Activated naive CD4-positive, alpha-beta T cell treated with anti-CD3 and anti-CD28 coated beads for 36 hours (primary cell): ENCODE measurements around the gene ZFAND6. TPM values are rescaled to one million over a fixed set of nuclear protein-coding genes. Genes with fewer than 3 reads are reported as not detected.

Experiments used
- CTCF ChIA-PET: fragments of 350-600 bp; sonication (Branson Sonifier 250); formaldehyde crosslinking; loops from one replicate; lab custom pipeline; 2021; ENCODE audit warnings: antibody characterized with exemption; lab: Charles Lee
- DNase-seq: peaks from one replicate; pipeline ENCODE4 v3.0.0-alpha.2; 2020
- H3K27ac Mint-ChIP-seq: one replicate; pipeline ENCODE4 v1.8.0; 2021; ENCODE audit warnings: mild to moderate bottlenecking, mixed read lengths
- H3K27me3 Mint-ChIP-seq: one replicate; pipeline ENCODE4 v1.8.0; 2021; ENCODE audit warnings: low read depth, mixed read lengths
- H3K36me3 Mint-ChIP-seq: one replicate; pipeline ENCODE4 v1.8.0; 2021; ENCODE audit warnings: low read depth, mixed read lengths
- H3K4me1 Mint-ChIP-seq: one replicate; pipeline ENCODE4 v1.8.0; 2021; ENCODE audit warnings: low read depth, mixed read lengths
- H3K4me3 Mint-ChIP-seq: one replicate; pipeline ENCODE4 v1.8.0; 2021; ENCODE audit warnings: mild to moderate bottlenecking, moderate library complexity, mixed read lengths
- H3K9me3 Mint-ChIP-seq: one replicate; pipeline ENCODE4 v1.8.0; 2021; ENCODE audit warnings: mixed read lengths
- intact Hi-C: fragments of 100-400 bp; cut with micrococcal nuclease; formaldehyde crosslinking; loops from one replicate; pipeline ENCODE4 v1.15.1; 2023
- total RNA-seq, 2 experiments: library from RNA; stranded (reverse); gene quantifications; one replicate each; pipeline ENCODE4 v1.2.3, GENCODE V29; 2021

Gene ZFAND6
- total RNA-seq, 2 experiments from 2014 or later = 28.9 to 29.6 TPM

GRCh38 chr15:80132382-80132781, 72.9 kb downstream of the ZFAND6 start:
- Mint-ChIP-seq H3K9me3 (no peaks in the 10 kb centered on the region), H3K4me1 (peaks cover 3% of the 10 kb centered on the region), H3K27me3 (no peaks in the 10 kb centered on the region), H3K27ac (no peak overlapping the region), H3K36me3 (peaks cover 9% of the 10 kb centered on the region), H3K4me3 (no peak overlapping the region)
- intact Hi-C loops = no loop called here
- CTCF ChIA-PET = no interaction called here
- DNase-seq = no peak

- Mint-ChIP-seq H3K27ac (no peak overlapping the region), H3K27me3 (no peaks in the 10 kb centered on the region), H3K9me3 (no peaks in the 10 kb centered on the region), H3K36me3 (peaks cover 9% of the 10 kb centered on the region), H3K4me1 (no peaks in the 10 kb centered on the region), H3K4me3 (no peak overlapping the region)
- intact Hi-C loops = no loop called here
- CTCF ChIA-PET = no interaction called here
- no peak for DNase-seq
These were observed 77.4 kb downstream of the ZFAND6 start for GRCh38 chr15:80136854-80137253.

- CTCF ChIA-PET = interaction anchor here (0.6 kb wide), 1 partner anchor 104 kb away, joined by 3 read pairs; no protein-coding TSS in a partner anchor
- Mint-ChIP-seq H3K4me1 (no peaks in the 10 kb centered on the region), H3K27ac (no peak overlapping the region), H3K36me3 (peaks cover 9% of the 10 kb centered on the region), H3K4me3 (no peak overlapping the region), H3K27me3 (no peaks in the 10 kb centered on the region), H3K9me3 (no peaks in the 10 kb centered on the region)
- no peak for DNase-seq
- intact Hi-C loops = no loop called here
These were observed 79.5 kb downstream of the ZFAND6 start for GRCh38 chr15:80138961-80139360.

GRCh38 chr15:80140909-80141308, 81.4 kb downstream of the ZFAND6 start:
- Mint-ChIP-seq H3K27ac (no peak overlapping the region), H3K27me3 (no peaks in the 10 kb centered on the region), H3K9me3 (no peaks in the 10 kb centered on the region), H3K4me3 (no peak overlapping the region), H3K36me3 (no peaks in the 10 kb centered on the region), H3K4me1 (no peaks in the 10 kb centered on the region)
- DNase-seq = no peak
- intact Hi-C loops = no loop called here
- CTCF ChIA-PET = interaction anchor here (0.6 kb wide), 2 partner anchors 15 to 50 kb away, joined by 3 to 5 read pairs; no protein-coding TSS in a partner anchor

GRCh38 chr15:80141916-80142598, 82.6 kb downstream of the ZFAND6 start:
- no peak overlapping the region for H3K27ac Mint-ChIP-seq

GRCh38 chr15:80142646-80143045, 83.2 kb downstream of the ZFAND6 start:
- DNase-seq = no peak
- CTCF ChIA-PET = no interaction called here
- Mint-ChIP-seq H3K4me3 (no peak overlapping the region), H3K9me3 (no peaks in the 10 kb centered on the region), H3K27me3 (no peaks in the 10 kb centered on the region), H3K36me3 (no peaks in the 10 kb centered on the region), H3K27ac (no peak overlapping the region), H3K4me1 (no peaks in the 10 kb centered on the region)
- intact Hi-C loops = no loop called here

More at GRCh38 chr15:80141916-80142598, 82.6 kb downstream of the ZFAND6 start:
- intact Hi-C loops = no loop called here
- DNase-seq = no peak
- Mint-ChIP-seq H3K9me3 (no peaks in the 10 kb centered on the region), H3K4me3 (no peak overlapping the region), H3K27me3 (no peaks in the 10 kb centered on the region), H3K4me1 (no peaks in the 10 kb centered on the region), H3K36me3 (no peaks in the 10 kb centered on the region)
- CTCF ChIA-PET = no interaction called here

- Mint-ChIP-seq H3K4me3 (no peak overlapping the region), H3K9me3 (no peaks in the 10 kb centered on the region), H3K27ac (no peak overlapping the region), H3K36me3 (peaks cover 4% of the 10 kb centered on the region), H3K27me3 (no peaks in the 10 kb centered on the region), H3K4me1 (peaks cover 19% of the 10 kb centered on the region)
- CTCF ChIA-PET = no interaction called here
- intact Hi-C loops = loop anchor here (10.0 kb wide), 2 partner anchors 836 to 844 kb away; partner anchors contain the start of gene TMED3
- DNase-seq = no peak
These were observed 91.7 kb downstream of the ZFAND6 start for GRCh38 chr15:80151148-80151547.

GRCh38 chr15:80151576-80151975, 92.1 kb downstream of the ZFAND6 start:
- intact Hi-C loops = loop anchor here (10.0 kb wide), 2 partner anchors 837 to 843 kb away; partner anchors contain the start of gene TMED3
- H3K4me3 Mint-ChIP-seq = peak overlapping the region; percentile 69

GRCh38 chr15:80152180-80152895, 92.9 kb downstream of the ZFAND6 start:
- Mint-ChIP-seq H3K4me1 (peaks cover 19% of the 10 kb centered on the region), H3K27ac (peak overlapping the region; percentile 36), H3K4me3 (peak overlapping the region; percentile 87), H3K36me3 (peaks cover 4% of the 10 kb centered on the region), H3K9me3 (no peaks in the 10 kb centered on the region), H3K27me3 (no peaks in the 10 kb centered on the region)
- intact Hi-C loops = loop anchor here (1.0 to 10.0 kb wide), 8 partner anchors 8 to 842 kb away; partner anchors contain the start of genes BCL2A1, TMED3 and ZFAND6
- CTCF ChIA-PET = interaction anchor here (0.8 to 1.1 kb wide), 2 partner anchors 9 to 159 kb away, joined by 3 read pairs; no protein-coding TSS in a partner anchor
- peak; percentile 96 for DNase-seq

More at GRCh38 chr15:80151576-80151975, 92.1 kb downstream of the ZFAND6 start:
- H3K4me1 Mint-ChIP-seq = peaks cover 19% of the 10 kb centered on the region
- peaks cover 4% of the 10 kb centered on the region for H3K36me3 Mint-ChIP-seq
- H3K9me3 Mint-ChIP-seq = no peaks in the 10 kb centered on the region
- H3K27ac Mint-ChIP-seq = no peak overlapping the region
- CTCF ChIA-PET = interaction anchor here (1.1 kb wide), 1 partner anchor 9 kb away, joined by 3 read pairs; no protein-coding TSS in a partner anchor
- no peaks in the 10 kb centered on the region for H3K27me3 Mint-ChIP-seq
- no peak for DNase-seq

- peaks cover 4% of the 10 kb centered on the region for H3K36me3 Mint-ChIP-seq
- CTCF ChIA-PET = interaction anchor here (0.8 to 1.0 kb wide), 2 partner anchors 92 to 160 kb away, joined by 3 to 4 read pairs; no protein-coding TSS in a partner anchor
- H3K27me3 Mint-ChIP-seq = no peaks in the 10 kb centered on the region
- DNase-seq = peak; percentile 75
- H3K9me3 Mint-ChIP-seq = no peaks in the 10 kb centered on the region
- H3K4me3 Mint-ChIP-seq = peak within 1 kb of the TSS; percentile 87
- peak within 1 kb of the TSS; percentile 83 for H3K27ac Mint-ChIP-seq
- peaks cover 19% of the 10 kb centered on the region for H3K4me1 Mint-ChIP-seq
- intact Hi-C loops = loop anchor here (1.0 to 10.0 kb wide), 8 partner anchors 7 to 842 kb away; partner anchors contain the start of genes BCL2A1, TMED3 and ZFAND6
These were observed 93.7 kb downstream of the ZFAND6 start, which contains the start of gene FAH for GRCh38 chr15:80152896-80153876. Gene FAH, plus strand, starts transcription at chr15:80152999. Its CDS starts 56 bp downstream, at chr15:80153055.

- intact Hi-C loops = loop anchor here (2.0 to 10.0 kb wide), 4 partner anchors 19 to 841 kb away; partner anchors contain the start of genes BCL2A1 and TMED3
- Mint-ChIP-seq H3K27me3 (no peaks in the 10 kb centered on the region), H3K36me3 (peaks cover 4% of the 10 kb centered on the region), H3K27ac (no peak overlapping the region), H3K4me3 (peak overlapping the region; percentile 87), H3K4me1 (peaks cover 19% of the 10 kb centered on the region), H3K9me3 (no peaks in the 10 kb centered on the region)
- DNase-seq = no peak
- CTCF ChIA-PET = interaction anchor here (1.0 kb wide), 1 partner anchor 93 kb away, joined by 4 read pairs; no protein-coding TSS in a partner anchor
These were observed 94.4 kb downstream of the ZFAND6 start for GRCh38 chr15:80153900-80154299.
